A549 (cell line): ENCODE measurements around the gene PRKCD. TPM values are rescaled to one million over a fixed set of nuclear protein-coding genes. Genes with fewer than 3 reads are reported as not detected.

ENCODE experiments used
- ATAC-seq, 2 experiments: fragments of 200-7000 bp in 1 of 2; fragments of >200 bp in 1 of 2; cut with Nextera tagmentation in 1 of 2; cut with Tn5 transposase in 1 of 2; 3 replicates each; pipeline versions ENCODE4 v1.8.0 to v1.9.1; 2018 to 2020; ENCODE audit warnings: mild to moderate bottlenecking in 1 of 2, moderate library complexity in 1 of 2
- CTCF ChIA-PET: fragments of 300-600 bp; sonication (Branson Sonifier 250); formaldehyde crosslinking; extraction: SDS; loops from one replicate; lab custom pipeline; 2021; ENCODE audit warnings: antibody characterized with exemption, inconsistent platforms; lab: Yijun Ruan, JAX
- POLR2A ChIA-PET: fragments of 350-600 bp; formaldehyde crosslinking; extraction: SDS; loops from one replicate; lab custom pipeline; 2021; ENCODE audit warnings: antibody characterized with exemption, inconsistent platforms; lab: Yijun Ruan, JAX
- DNase-seq, 2 experiments: peaks; one replicate each; pipeline versions ENCODE4 v3.0.0 to v3.0.0-alpha.2; 2011 to 2016; ENCODE audit warnings: low read depth in 1 of 2, low spot score in 1 of 2
- FAIRE-seq: peaks from 2 replicates; lab custom pipeline; 2011; peaks lifted over from hg19 to GRCh38; lab: Jason Lieb, UNC
- H3K27ac ChIP-seq, 2 experiments: fragments of >200 bp; sonication (Bioruptor Twin); formaldehyde crosslinking; 3 replicates each; pipeline ENCODE4 v1.5.1; 2016 to 2017
- H3K4me1 ChIP-seq: fragments of >200 bp; sonication (Bioruptor Twin); formaldehyde crosslinking; 3 replicates; pipeline ENCODE4 v1.6.1; 2016
- H3K4me2 ChIP-seq: fragments of >200 bp; sonication (Bioruptor Twin); formaldehyde crosslinking; 3 replicates; pipeline ENCODE4 v1.6.1; 2016
- H3K4me3 ChIP-seq: fragments of >200 bp; sonication (Bioruptor Twin); formaldehyde crosslinking; 3 replicates; pipeline ENCODE4 v1.5.1; 2016
- H3K9me3 ChIP-seq: fragments of >200 bp; sonication (Bioruptor Twin); formaldehyde crosslinking; 3 replicates; pipeline ENCODE4 v1.6.1; 2016
- BCL3 ChIP-seq: fragments of >200 bp; sonication (Bioruptor Twin); formaldehyde crosslinking; IDR thresholded peaks from 3 replicates; pipeline ENCODE4 v1.6.1; 2016
- CBX2 ChIP-seq: fragments of 200-600 bp; sonication (generic); IDR thresholded peaks from 2 replicates; pipeline ENCODE4 v1.6.1; 2016; ENCODE audit warnings: low read depth, mild to moderate bottlenecking, borderline replicate concordance
- CEBPB ChIP-seq, 2 experiments: fragments of >200 bp in 1 of 2; sonication (Bioruptor Twin) in 1 of 2; formaldehyde crosslinking in 1 of 2; IDR thresholded peaks; 2 replicates each; pipeline ENCODE4 v1.6.1; 2012 to 2016
- CHD2 ChIP-seq: fragments of 150-350 bp; IDR thresholded peaks from 2 replicates; pipeline ENCODE4 v1.6.1; 2014; ENCODE audit warnings: low read length; ENCODE audit not compliant: partially characterized antibody
- CHD4 ChIP-seq: fragments of 200-600 bp; sonication (generic); IDR thresholded peaks from 2 replicates; pipeline ENCODE4 v1.6.1; 2016; ENCODE audit warnings: antibody characterized with exemption, mild to moderate bottlenecking, borderline replicate concordance
- CTCF ChIP-seq: fragments of >200 bp; sonication (Bioruptor Twin); formaldehyde crosslinking; IDR thresholded peaks from 3 replicates; pipeline ENCODE4 v1.5.1; 2016
- E2F6 ChIP-seq: IDR thresholded peaks from 2 replicates; pipeline ENCODE4 v1.6.1; 2012; ENCODE audit warnings: low read depth, borderline replicate concordance
- EHF ChIP-seq: fragments of 250-450 bp; sonication (Bioruptor Pico); IDR thresholded peaks from 2 replicates; pipeline ENCODE4 v1.5.0; 2020; ENCODE audit warnings: mild to moderate bottlenecking
- FOSL2 ChIP-seq, 2 experiments: fragments of 450-650 bp in 1 of 2; fragments of >200 bp in 1 of 2; sonication (Bioruptor Twin) in 1 of 2; formaldehyde crosslinking; IDR thresholded peaks; 2 replicates each; pipeline versions ENCODE4 v1.5.0 to v1.6.1; 2016 to 2020; ENCODE audit warnings: mild to moderate bottlenecking in 1 of 2, moderate library complexity in 1 of 2
- FOXS1 ChIP-seq: fragments of 250-450 bp; sonication (Bioruptor Pico); IDR thresholded peaks from 2 replicates; pipeline ENCODE4 v1.5.0; 2020; ENCODE audit warnings: mild to moderate bottlenecking, moderate library complexity
- GATA3 ChIP-seq: IDR thresholded peaks from 2 replicates; pipeline ENCODE4 v1.6.1; 2012; ENCODE audit warnings: borderline replicate concordance
- HOXB13 ChIP-seq: fragments of 250-450 bp; sonication (Bioruptor Pico); IDR thresholded peaks from 2 replicates; pipeline ENCODE4 v1.5.0; 2020; ENCODE audit warnings: low read depth, mild to moderate bottlenecking, moderate library complexity
- HOXB5 ChIP-seq: fragments of 250-450 bp; sonication (Bioruptor Pico); IDR thresholded peaks from 2 replicates; pipeline ENCODE4 v1.5.0; 2020; ENCODE audit warnings: mild to moderate bottlenecking, moderate library complexity
- JUNB ChIP-seq: fragments of >200 bp; sonication (Bioruptor Twin); formaldehyde crosslinking; IDR thresholded peaks from 2 replicates; pipeline ENCODE4 v1.6.1; 2016
- KDM1A ChIP-seq: fragments of 200-600 bp; sonication (generic); IDR thresholded peaks from 2 replicates; pipeline ENCODE4 v1.6.1; 2016; ENCODE audit warnings: low read depth, mild to moderate bottlenecking
- KDM5A ChIP-seq: fragments of 200-600 bp; sonication (generic); IDR thresholded peaks from 2 replicates; pipeline ENCODE4 v1.6.1; 2016; ENCODE audit warnings: antibody characterized with exemption, mild to moderate bottlenecking
- MAFK ChIP-seq: fragments of 450-650 bp; IDR thresholded peaks from 2 replicates; pipeline ENCODE4 v1.6.1; 2014; ENCODE audit not compliant: partially characterized antibody
- MAX ChIP-seq: IDR thresholded peaks from 2 replicates; pipeline ENCODE4 v1.6.1; 2012
- PBX3 ChIP-seq: IDR thresholded peaks from 2 replicates; pipeline ENCODE4 v1.6.1; 2012
- PHF8 ChIP-seq: fragments of 200-600 bp; sonication (generic); IDR thresholded peaks from 2 replicates; pipeline ENCODE4 v1.6.1; 2016; ENCODE audit warnings: low read depth, mild to moderate bottlenecking, antibody characterized with exemption, moderate library complexity, borderline replicate concordance
- POLR2A ChIP-seq: IDR thresholded peaks from 2 replicates; pipeline ENCODE4 v1.6.1; 2012; ENCODE audit warnings: mild to moderate bottlenecking, low read length
- POLR2AphosphoS2 ChIP-seq: conservative IDR thresholded peaks from 2 replicates; pipeline ENCODE4 v1.6.1; 2012; ENCODE audit warnings: low read length, improper control_type of control experiment, inconsistent platforms
- REST ChIP-seq: fragments of 200-600 bp; sonication (generic); IDR thresholded peaks from 2 replicates; pipeline ENCODE4 v1.6.1; 2016; ENCODE audit warnings: antibody characterized with exemption, mild to moderate bottlenecking, moderate library complexity
- RFX5 ChIP-seq: fragments of 450-650 bp; IDR thresholded peaks from 2 replicates; pipeline ENCODE4 v1.7.1; 2014; ENCODE audit warnings: antibody characterized with exemption, mild to moderate bottlenecking, moderate library complexity
- TFCP2L1 ChIP-seq: fragments of 250-450 bp; sonication (Bioruptor Pico); IDR thresholded peaks from 2 replicates; pipeline ENCODE4 v1.5.0; 2021; ENCODE audit warnings: mild to moderate bottlenecking
- ZFP36 ChIP-seq: fragments of 450-650 bp; IDR thresholded peaks from 2 replicates; pipeline ENCODE4 v1.6.1; 2014; ENCODE audit warnings: borderline replicate concordance; ENCODE audit not compliant: partially characterized antibody
- WGBS: methylation state at CpG from one replicate; pipeline ENCODE4 v1.1.6; 2017; ENCODE audit errors: missing lambda C conversion rate; 5-methylcytosine and 5-hydroxymethylcytosine counted together
- polyA plus RNA-seq, 4 experiments: library from polyadenylated mRNA; depleted of rRNA in 3 of 4; stranded (reverse); fragments of >200 nt; fragmentation: RNase III in 1 of 4; extraction: RNeasy Plus Mini Kit Qiagen cat#74134 plus additional on column Dnase treatment in 1 of 4; gene quantifications; 2 replicates in 3 of 4; 3 replicates in 1 of 4; pipeline ENCODE4 v1.2.3, GENCODE V29; 2011 to 2017

PRKCD gene
- polyA plus RNA-seq, 2 of the 4 experiments (the other 2 are of a cell fraction): 10.1 to 18.3 TPM

GRCh38 chr3:53116956-53117355 lies 44.1 kb upstream of the PRKCD start:
- Histone ChIP-seq H3K4me2 (no peak overlapping the region), H3K9me3 (no peaks in the 10 kb centered on the region), H3K27ac (no peak overlapping the region), H3K4me1 (no peaks in the 10 kb centered on the region), H3K4me3 (no peak overlapping the region)
- no peak for DNase-seq
- TF ChIP-seq PHF8 (no peak), JUNB (no peak), GATA3 (no peak), HOXB13 (CRISPR knock-in tag) (no peak), TFCP2L1 (no peak), KDM5A (no peak), ZFP36 (no peak), E2F6 (no peak), PBX3 (no peak), CHD4 (no peak), CEBPB (IDR thresholded peaks at IDR 0.05) (no peak), CTCF (no peak)
- POLR2A ChIA-PET: no interaction called here
- CTCF ChIA-PET: interaction anchor here (0.6 to 10.0 kb wide), 4 partner anchors 9 to 82 kb away, joined by 3 to 106 read pairs (median 3); partner anchors contain the start of gene PRKCD
- FAIRE-seq: no peak
- WGBS: 100% methylated on average over 1 of the region's 1 CpG
- no peak for ATAC-seq

- FAIRE-seq (no peak), ATAC-seq (no peak), DNase-seq (no peak)
- 91% methylated on average over 5 of the region's 5 CpGs for WGBS
- no peaks in the 10 kb centered on the region for H3K4me1 ChIP-seq
- CTCF ChIA-PET: interaction anchor here (0.5 to 10.0 kb wide), 3 partner anchors 10 to 74 kb away, joined by 3 to 106 read pairs (median 8); no protein-coding TSS in a partner anchor
- no peak overlapping the region for H3K4me2 ChIP-seq
- no peak overlapping the region for H3K4me3 ChIP-seq
- POLR2A ChIA-PET: no interaction called here
- H3K9me3 ChIP-seq: no peaks in the 10 kb centered on the region
- H3K27ac ChIP-seq: no peak overlapping the region
- TF ChIP-seq JUNB (no peak), FOXS1 (no peak), CBX2 (no peak), CHD2 (no peak), EHF (CRISPR knock-in tag) (no peak), BCL3 (no peak), CTCF (no peak), RFX5 (no peak), MAFK (no peak), REST (no peak), GATA3 (no peak), POLR2AphosphoS2 (no peak), E2F6 (no peak), MAX (no peak), KDM1A (no peak), HOXB5 (no peak), POLR2A (no peak), FOSL2 (IDR thresholded peaks at IDR 0.05) (no peak), FOSL2 (CRISPR knock-in tag; IDR thresholded peaks at IDR 0.05) (no peak)
These were observed 40.7 kb upstream of the PRKCD start for GRCh38 chr3:53120336-53120735.
